HT1080 (cell line): ENCODE results near the gene LTK. TPM values are rescaled to one million over a fixed set of nuclear protein-coding genes. Genes with fewer than 3 reads are reported as not detected.
"Not testable (repeated sequence)": the region's sequence is repeated elsewhere in the genome, so short reads cannot be mapped to it uniquely, and the experiment has no call there.

ENCODE experiments used
- DNase-seq: peaks from one replicate; pipeline ENCODE4 v3.0.0-alpha.2; 2015; ENCODE audit warnings: low read depth
- total RNA-seq: library from RNA; depleted of rRNA; stranded (reverse); fragments of >200 nt; shearing (Covaris generic); gene quantifications from 2 replicates; pipeline ENCODE4 v1.2.3, GENCODE V29; 2014; rRNA removed

LTK gene
- total RNA-seq, 1 experiment from 2014 or later, result not detected

GRCh38 chr15:41480396-41481140 lies 33.1 kb downstream of the LTK start:
- DNase-seq, result no peak

- no peak for DNase-seq
Measured at GRCh38 chr15:41476416-41477048, 37.1 kb downstream of the LTK start.

GRCh38 chr15:41474941-41475340 lies 38.7 kb downstream of the LTK start:
- DNase-seq, result no peak

- DNase-seq, result no peak
Measured at GRCh38 chr15:41474436-41474835, 39.2 kb downstream of the LTK start.

- no peak for DNase-seq
Measured at GRCh38 chr15:41473418-41473817, 40.2 kb downstream of the LTK start.

GRCh38 chr15:41469644-41470043 lies 44.0 kb downstream of the LTK start:
- not testable (repeated sequence) for DNase-seq

GRCh38 chr15:41466711-41467110 lies 46.9 kb downstream of the LTK start:
- no peak for DNase-seq

GRCh38 chr15:41465822-41466421 lies 47.7 kb downstream of the LTK start:
- DNase-seq, result peak; percentile 61

- DNase-seq, result no peak
Measured at GRCh38 chr15:41464889-41465580, 48.6 kb downstream of the LTK start.

GRCh38 chr15:41462084-41462795 lies 51.4 kb downstream of the LTK start:
- DNase-seq, result no peak

Other genes with a start within 250 kb of the LTK start
- 35.8 and 37.5 TPM in 2 replicates for gene OIP5, start 181.2 kb downstream of the LTK start, total RNA-seq
- 84.0 and 134 TPM in 2 replicates for gene NUSAP1, start 180.9 kb downstream of the LTK start, total RNA-seq
- gene NDUFAF1, start 111.3 kb downstream of the LTK start, total RNA-seq, result 23.8 and 29.1 TPM in 2 replicates
- gene RTF1, start 96.7 kb downstream of the LTK start, total RNA-seq, result 17.0 and 20.2 TPM in 2 replicates
- gene ITPKA, start 20.0 kb downstream of the LTK start, total RNA-seq, result 10.9 and 15.0 TPM in 2 replicates
- 27.4 and 33.8 TPM in 2 replicates for gene RPAP1, start 30.4 kb upstream of the LTK start, total RNA-seq
- 32.4 and 49.7 TPM in 2 replicates for gene TYRO3, start 45.4 kb upstream of the LTK start, total RNA-seq
- gene MGA, start 146.6 kb upstream of the LTK start, total RNA-seq, result 17.0 and 18.5 TPM in 2 replicates